ENCODE data around the gene LIF.
"Not testable (repeated sequence)": the region's sequence is repeated elsewhere in the genome, so short reads cannot be mapped to it uniquely, and the experiment has no call there.

DNA sequence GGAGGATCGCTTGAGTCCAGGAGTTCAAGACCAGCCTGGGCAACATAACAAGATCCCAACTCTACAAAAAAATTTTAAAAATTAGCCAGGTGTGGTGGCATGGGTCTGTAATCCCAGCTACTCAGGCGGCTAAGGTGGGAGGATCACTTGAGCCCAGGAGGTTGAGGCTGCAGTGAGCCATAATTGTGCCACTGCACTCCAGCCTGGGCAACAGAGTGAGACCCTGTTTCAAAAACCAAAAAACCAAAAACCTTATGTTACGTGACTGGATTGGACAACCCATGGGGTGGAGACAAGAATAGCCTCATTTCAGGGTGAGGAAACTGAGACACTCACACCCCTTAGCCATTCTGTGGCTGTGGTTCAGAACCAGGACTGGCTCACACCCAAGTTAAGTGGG, 30.3 kb downstream of the LIF start:
- TF ChIP-seq EZH2 (IDR thresholded peaks at IDR 0.05; ENCODE audit: insufficient read depth, poor library complexity, severe bottlenecking); EZH2phosphoT487 (IDR thresholded peaks at IDR 0.05; ENCODE audit: insufficient read depth, low read depth): not testable (repeated sequence)

Measured in GM23248 (cell line).